C4-2B (cell line): ENCODE data around the gene TBX5.

ENCODE experiments used
- H3K27ac ChIP-seq: fragments of 450-650 bp; 2 replicates; pipeline ENCODE4 v1.5.1; 2017
- CTCF ChIP-seq: fragments of 450-650 bp; conservative IDR thresholded peaks from 2 replicates; pipeline ENCODE4 v1.5.1; 2017; ENCODE audit warnings: mild to moderate bottlenecking
- ZFX ChIP-seq: fragments of 450-650 bp; IDR thresholded peaks from 2 replicates; pipeline ENCODE4 v1.6.1; 2017

The TBX5 gene

DNA sequence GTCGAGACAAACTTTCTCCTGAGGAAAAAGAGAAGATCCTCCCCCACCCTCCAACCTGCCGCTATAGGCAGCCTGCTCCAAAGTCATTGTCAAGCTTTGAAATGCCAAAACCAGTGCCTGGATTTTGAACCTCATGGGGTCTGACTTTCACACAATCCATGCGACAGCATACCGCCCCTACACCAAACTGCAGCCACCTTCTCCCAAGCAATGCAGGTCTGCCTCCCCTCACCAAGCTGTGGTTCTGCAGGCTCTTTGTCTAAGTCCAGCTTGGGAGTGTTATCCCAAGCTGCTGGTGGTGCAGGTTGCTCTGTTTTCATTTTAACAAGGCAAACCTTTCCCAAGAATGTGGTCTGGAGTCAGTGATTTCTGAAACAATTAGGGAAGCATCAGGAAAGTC is 12.4 kb downstream of the TBX5 start:
- H3K27ac ChIP-seq, result no peak overlapping the region
- TF ChIP-seq CTCF, result no peak
- TF ChIP-seq ZFX, result no peak

GRCh38 chr12:114392909-114393308 is 13.0 kb downstream of the TBX5 start:
- TF ChIP-seq CTCF (no peak), ZFX (no peak)
- no peak overlapping the region for H3K27ac ChIP-seq

- no peak for TF ChIP-seq CTCF
- TF ChIP-seq ZFX, result no peak
- no peak overlapping the region for H3K27ac ChIP-seq
Measured at GRCh38 chr12:114391088-114391487, 14.9 kb downstream of the TBX5 start.

DNA sequence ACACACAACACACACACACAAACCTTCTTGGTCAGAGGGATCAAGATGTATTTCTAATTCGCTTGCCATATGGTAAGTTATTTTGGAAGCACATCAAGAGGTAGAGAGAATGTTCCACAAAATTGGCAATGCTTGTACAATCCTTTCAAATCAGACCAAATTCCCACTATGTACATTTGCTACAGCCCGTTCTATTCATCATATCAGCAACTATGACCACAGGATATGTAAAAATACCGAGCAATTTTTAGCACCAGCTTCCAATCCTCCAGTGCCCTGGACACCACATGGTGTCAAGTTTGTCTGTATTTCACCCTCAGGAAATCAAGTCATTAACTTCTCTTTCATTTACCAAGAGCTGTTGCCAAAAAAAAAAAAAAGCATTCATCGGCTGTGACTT is 21.2 kb downstream of the TBX5 start:
- no peak overlapping the region for H3K27ac ChIP-seq
- no peak for TF ChIP-seq ZFX
- no peak for TF ChIP-seq CTCF

DNA sequence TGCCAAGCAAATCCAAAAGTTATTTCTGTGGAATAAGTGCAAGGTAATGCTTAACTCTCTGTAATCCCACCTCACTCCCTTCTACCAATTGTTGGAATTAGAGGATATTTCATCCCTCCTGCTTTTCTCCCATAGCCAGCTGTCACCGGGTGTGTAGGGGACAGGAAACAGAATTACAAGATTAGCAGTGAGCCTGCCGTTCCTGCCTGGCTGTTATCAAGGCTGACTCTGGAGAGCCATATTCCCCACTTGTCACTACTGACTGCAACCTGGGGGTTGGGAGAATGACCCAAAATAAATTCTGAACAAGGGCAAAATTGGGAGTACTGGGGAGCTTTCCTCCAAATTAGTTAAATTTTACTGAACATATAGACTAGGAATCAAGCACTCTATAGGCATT is 24.8 kb downstream of the TBX5 start:
- H3K27ac ChIP-seq, result no peak overlapping the region
- TF ChIP-seq ZFX (no peak), CTCF (no peak)

DNA sequence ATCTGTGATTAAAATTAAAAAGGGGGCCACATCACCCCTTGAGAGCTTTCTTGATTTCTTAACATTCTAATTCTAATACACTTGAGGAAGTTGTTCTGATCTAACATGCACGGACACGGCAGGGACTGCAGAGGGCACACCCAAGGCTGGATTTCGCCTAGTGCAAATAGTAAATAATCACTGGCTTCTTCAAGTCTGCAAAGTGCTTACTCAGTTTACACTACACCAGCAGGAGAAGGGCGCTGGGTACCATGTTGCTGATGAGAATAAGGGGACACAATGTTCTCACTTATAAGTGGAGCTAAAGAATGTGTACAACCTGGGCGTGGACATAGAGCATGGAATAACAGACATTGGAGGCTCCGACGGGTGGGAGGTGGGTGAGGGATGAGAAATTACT is 34.2 kb downstream of the TBX5 start:
- H3K27ac ChIP-seq, result no peak overlapping the region
- TF ChIP-seq CTCF, result no peak
- TF ChIP-seq ZFX, result no peak

DNA sequence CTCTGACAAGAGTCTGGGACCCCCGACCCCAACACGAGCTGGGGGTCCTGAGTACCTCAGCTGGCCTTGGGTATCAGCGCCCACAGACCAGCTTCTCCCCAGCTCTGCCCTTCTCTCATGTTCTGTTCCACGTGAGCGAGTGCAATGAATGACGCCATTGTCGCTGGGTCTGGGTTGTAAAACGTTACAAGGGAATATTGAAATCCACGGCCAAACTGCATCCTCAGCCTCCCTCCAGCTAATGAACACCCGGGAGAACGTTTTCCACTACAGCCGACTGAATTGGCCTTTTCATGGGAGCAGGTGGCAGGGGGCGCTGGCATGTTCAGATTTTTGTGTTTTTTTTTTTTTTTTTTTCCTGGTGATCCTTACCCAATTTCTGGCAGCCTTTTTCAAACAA is 34.7 kb downstream of the TBX5 start:
- TF ChIP-seq CTCF, result no peak
- no peak for TF ChIP-seq ZFX
- no peak overlapping the region for H3K27ac ChIP-seq
